Activated CD8-positive, alpha-beta memory T cell treated with anti-CD3 and anti-CD28 coated beads, Interleukin-2, amount 10 ng/mL, durations not matched to agents 7 days and 5 days (primary cell): ENCODE measurements around the gene CLIP4. TPM values are rescaled to one million over a fixed set of nuclear protein-coding genes. Genes with fewer than 3 reads are reported as not detected.

Source experiments
- ATAC-seq: fragments of 150-1000 bp; cut with Tn5 transposase; one replicate; pipeline ENCODE4 v1.10.0; 2021; ENCODE audit warnings: moderate library complexity
- CTCF ChIA-PET: fragments of 350-600 bp; sonication (Branson Sonifier 250); formaldehyde crosslinking; loops from one replicate; lab custom pipeline; 2021; ENCODE audit warnings: antibody characterized with exemption; lab: Charles Lee
- DNase-seq: peaks from one replicate; pipeline ENCODE4 v3.0.0-alpha.2; 2020
- H3K27ac Mint-ChIP-seq: one replicate; pipeline ENCODE4 v1.8.0; 2021; ENCODE audit warnings: mild to moderate bottlenecking, mixed read lengths
- H3K27me3 Mint-ChIP-seq: one replicate; pipeline ENCODE4 v1.8.0; 2021; ENCODE audit warnings: mixed read lengths
- H3K36me3 Mint-ChIP-seq: one replicate; pipeline ENCODE4 v1.8.0; 2021; ENCODE audit warnings: mild to moderate bottlenecking, mixed read lengths
- H3K4me1 Mint-ChIP-seq: one replicate; pipeline ENCODE4 v1.8.0; 2021; ENCODE audit warnings: mixed read lengths
- H3K4me3 Mint-ChIP-seq: one replicate; pipeline ENCODE4 v1.8.0; 2021; ENCODE audit warnings: mild to moderate bottlenecking, moderate library complexity, mixed read lengths
- H3K9me3 Mint-ChIP-seq: one replicate; pipeline ENCODE4 v1.8.0; 2022; ENCODE audit warnings: low read depth, mixed read lengths
- total RNA-seq, 2 experiments: library from RNA; stranded (reverse); gene quantifications; one replicate each; pipeline ENCODE4 v1.2.3, GENCODE V29; 2021

Gene CLIP4
- total RNA-seq, 2 experiments from 2014 or later = 27.6 to 36.7 TPM

- Mint-ChIP-seq H3K4me1 (peaks cover 18% of the 10 kb centered on the region), H3K36me3 (no peaks in the 10 kb centered on the region)
- CTCF ChIA-PET = no interaction called here
Observed at GRCh38 chr2:29108225-29108624, 7.0 kb upstream of the CLIP4 start.

DNA sequence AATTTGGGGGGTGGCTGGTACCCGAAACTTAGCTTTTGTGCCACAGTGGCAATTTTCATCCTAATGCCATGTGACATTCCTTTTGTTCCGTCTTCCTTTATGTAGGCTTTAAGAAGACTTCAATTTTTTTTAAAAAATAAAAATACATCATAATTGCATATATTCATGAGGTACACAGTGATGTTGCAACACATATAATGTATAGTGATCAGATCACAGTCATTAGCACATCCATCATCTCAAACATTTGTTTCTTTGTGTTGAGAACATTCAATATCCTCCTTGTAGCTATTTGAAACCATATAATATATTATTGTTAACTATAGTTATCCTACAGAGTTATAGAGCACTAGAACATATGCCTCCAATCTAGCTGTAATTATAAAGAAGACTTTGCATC is 6.0 kb upstream of the CLIP4 start:
- no peak for DNase-seq
- no peak overlapping the region for H3K4me3 Mint-ChIP-seq
- no peaks in the 10 kb centered on the region for H3K9me3 Mint-ChIP-seq
- H3K27me3 Mint-ChIP-seq = peaks cover 3% of the 10 kb centered on the region
- no peak for ATAC-seq
- CTCF ChIA-PET = interaction anchor here (0.6 kb wide), 1 partner anchor 1425 kb away, joined by 3 read pairs; no protein-coding TSS in a partner anchor
- peaks cover 20% of the 10 kb centered on the region for H3K4me1 Mint-ChIP-seq
- no peaks in the 10 kb centered on the region for H3K36me3 Mint-ChIP-seq
- no peak overlapping the region for H3K27ac Mint-ChIP-seq

More at GRCh38 chr2:29108225-29108624, 7.0 kb upstream of the CLIP4 start:
- Mint-ChIP-seq H3K9me3 (no peaks in the 10 kb centered on the region), H3K27me3 (no peaks in the 10 kb centered on the region), H3K27ac (no peak overlapping the region), H3K4me3 (no peak overlapping the region)
- no peak for DNase-seq
- no peak for ATAC-seq

GRCh38 chr2:29110916-29111535 is 4.2 kb upstream of the CLIP4 start:
- Mint-ChIP-seq H3K4me3 (no peak overlapping the region), H3K9me3 (no peaks in the 10 kb centered on the region), H3K4me1 (peaks cover 27% of the 10 kb centered on the region), H3K27ac (no peak overlapping the region), H3K36me3 (no peaks in the 10 kb centered on the region), H3K27me3 (peaks cover 4% of the 10 kb centered on the region)
- DNase-seq (peak; percentile 43), ATAC-seq (peak; percentile 48)
- CTCF ChIA-PET = no interaction called here

DNA sequence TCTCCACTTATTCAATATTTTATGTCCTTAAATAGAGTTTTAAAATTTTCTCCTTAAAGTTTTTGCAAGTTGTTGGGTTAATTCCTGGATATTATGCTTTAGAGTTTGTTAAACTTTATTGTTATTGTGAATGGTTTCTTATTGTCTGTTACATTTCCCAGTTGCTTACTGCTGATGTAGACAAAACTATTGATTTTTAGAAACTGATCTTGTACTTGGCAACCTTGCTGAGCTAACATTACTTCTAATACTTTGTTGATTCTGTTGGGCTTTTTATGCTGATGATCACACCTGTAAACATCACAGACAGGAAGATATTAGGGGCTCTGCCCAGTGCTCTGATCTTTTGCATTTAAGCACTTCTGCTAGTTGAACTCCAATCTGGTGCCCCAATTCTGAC is 2.8 kb upstream of the CLIP4 start:
- no peak for DNase-seq
- Mint-ChIP-seq H3K4me3 (no peak overlapping the region), H3K36me3 (peaks cover 2% of the 10 kb centered on the region), H3K9me3 (no peaks in the 10 kb centered on the region), H3K4me1 (peaks cover 37% of the 10 kb centered on the region), H3K27ac (no peak overlapping the region), H3K27me3 (peaks cover 4% of the 10 kb centered on the region)
- CTCF ChIA-PET = no interaction called here
- no peak for ATAC-seq

- CTCF ChIA-PET = interaction anchor here (1.0 kb wide), 1 partner anchor 157 kb away, joined by 3 read pairs; no protein-coding TSS in a partner anchor
- H3K27ac Mint-ChIP-seq = no peak overlapping the region
Observed at GRCh38 chr2:29113027-29113686, 2.1 kb upstream of the CLIP4 start.

DNA sequence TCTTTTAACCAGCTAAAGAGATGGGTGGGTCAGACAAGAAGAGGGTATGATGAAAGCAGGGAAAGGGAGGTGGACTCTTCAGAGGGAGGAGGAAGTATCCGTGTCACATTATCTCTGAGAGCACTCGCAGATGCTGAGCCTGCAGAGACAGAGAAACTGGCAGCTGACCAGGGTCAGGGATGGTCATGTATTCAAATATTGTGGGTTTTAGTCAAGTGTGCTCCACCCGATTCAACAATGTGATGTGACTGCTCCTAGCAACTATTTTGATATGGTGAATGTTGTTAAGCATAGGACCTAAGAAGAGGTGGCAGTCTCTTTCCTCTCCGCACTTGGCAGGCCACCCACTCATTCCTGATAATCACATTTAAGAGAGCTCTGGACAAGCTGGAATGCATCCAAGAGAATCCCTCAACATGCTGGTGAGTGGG is 1.3 kb upstream of the CLIP4 start:
- Mint-ChIP-seq H3K36me3 (peaks cover 11% of the 10 kb centered on the region), H3K4me1 (peaks cover 47% of the 10 kb centered on the region)

More at GRCh38 chr2:29113027-29113686, 2.1 kb upstream of the CLIP4 start:
- H3K36me3 Mint-ChIP-seq = peaks cover 8% of the 10 kb centered on the region
- H3K4me1 Mint-ChIP-seq = peaks cover 43% of the 10 kb centered on the region
- ATAC-seq (no peak), DNase-seq (no peak)
- peaks cover 4% of the 10 kb centered on the region for H3K27me3 Mint-ChIP-seq
- no peaks in the 10 kb centered on the region for H3K9me3 Mint-ChIP-seq
- H3K4me3 Mint-ChIP-seq = no peak overlapping the region

DNA sequence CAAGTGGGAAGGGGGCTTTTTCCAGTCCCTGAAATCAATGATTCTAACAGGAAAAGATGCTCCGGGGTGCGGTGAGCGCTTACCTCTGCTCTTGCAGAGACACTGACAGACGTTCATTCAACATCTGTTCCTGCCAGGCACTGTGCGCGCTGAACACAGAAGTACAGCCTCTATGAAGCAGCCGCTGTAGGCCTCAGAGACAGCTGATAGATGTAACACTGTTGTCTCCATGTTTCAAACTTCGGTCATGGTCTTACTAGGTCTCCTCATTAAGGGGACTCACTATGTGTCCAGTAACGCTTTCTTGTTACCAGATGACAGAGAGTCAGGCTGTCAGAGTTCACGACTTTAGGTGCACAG is 649 bp upstream of the CLIP4 start:
- CTCF ChIA-PET = interaction anchor here (1.4 kb wide), 1 partner anchor 15 kb away, joined by 3 read pairs; no protein-coding TSS in a partner anchor
- H3K4me1 Mint-ChIP-seq = peaks cover 52% of the 10 kb centered on the region

More for the DNA sequence above, 1.3 kb upstream of the CLIP4 start:
- no peak for DNase-seq
- H3K27me3 Mint-ChIP-seq = peaks cover 4% of the 10 kb centered on the region
- peak overlapping the region; percentile 78 for H3K4me3 Mint-ChIP-seq
- peak overlapping the region; percentile 89 for H3K27ac Mint-ChIP-seq
- CTCF ChIA-PET = interaction anchor here (0.8 to 1.4 kb wide), 3 partner anchors 16 to 158 kb away, joined by 3 read pairs; no protein-coding TSS in a partner anchor
- ATAC-seq = no peak
- H3K9me3 Mint-ChIP-seq = no peaks in the 10 kb centered on the region

GRCh38 chr2:29115797-29116781 is 874 bp downstream of the CLIP4 start:
- peaks cover 50% of the 10 kb centered on the region for H3K4me1 Mint-ChIP-seq
- peaks cover 4% of the 10 kb centered on the region for H3K27me3 Mint-ChIP-seq
- peak overlapping the region; percentile 97 for H3K27ac Mint-ChIP-seq
- peak overlapping the region; percentile 80 for H3K4me3 Mint-ChIP-seq
- ATAC-seq (peak; percentile 70), DNase-seq (peak; percentile 93)
- CTCF ChIA-PET = interaction anchor here (0.8 to 2.9 kb wide), 8 partner anchors 8 to 246 kb away, joined by 3 to 27 read pairs (median 5); partner anchors contain the start of gene TRMT61B
- H3K36me3 Mint-ChIP-seq = peaks cover 15% of the 10 kb centered on the region
- no peaks in the 10 kb centered on the region for H3K9me3 Mint-ChIP-seq

More for the DNA sequence above, 649 bp upstream of the CLIP4 start:
- Mint-ChIP-seq H3K36me3 (peaks cover 11% of the 10 kb centered on the region), H3K9me3 (no peaks in the 10 kb centered on the region), H3K27ac (peak overlapping the region; percentile 89), H3K27me3 (peaks cover 4% of the 10 kb centered on the region), H3K4me3 (peak overlapping the region; percentile 78)
- no peak for DNase-seq
- ATAC-seq = no peak

DNA sequence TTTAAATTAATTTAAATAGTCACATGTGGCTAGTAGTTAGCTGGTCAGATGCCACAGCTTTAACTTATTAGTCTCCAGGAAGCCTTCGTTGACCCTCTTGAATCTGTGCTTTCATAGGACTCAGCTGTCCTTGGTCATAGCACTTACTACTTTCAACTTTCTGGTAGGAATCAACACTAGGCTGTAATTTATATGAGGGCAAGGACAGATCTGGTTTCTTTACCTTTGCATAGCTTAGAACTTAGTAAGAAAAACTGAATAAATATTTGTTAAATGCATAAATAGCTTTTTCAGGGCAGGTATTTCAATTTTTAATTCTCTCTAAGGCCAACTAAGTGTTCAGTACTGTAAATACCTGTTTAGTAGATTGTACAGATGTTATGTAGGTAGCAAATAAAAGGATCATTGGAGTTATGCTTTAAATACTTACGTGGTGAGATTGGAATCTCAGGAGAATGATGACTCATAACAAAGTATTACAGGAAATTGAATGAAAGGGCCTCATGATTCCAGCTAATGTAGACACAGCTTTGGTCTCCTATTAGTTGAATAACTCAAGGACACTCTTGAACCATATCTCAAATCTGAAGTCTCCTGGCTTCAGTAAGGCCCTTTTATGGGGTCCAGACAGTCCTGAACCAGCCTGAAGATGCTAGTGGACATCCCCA is 2.6 kb downstream of the CLIP4 start:
- Mint-ChIP-seq H3K27me3 (peaks cover 4% of the 10 kb centered on the region), H3K4me3 (no peak overlapping the region), H3K9me3 (no peaks in the 10 kb centered on the region), H3K36me3 (peaks cover 31% of the 10 kb centered on the region), H3K27ac (peak overlapping the region; percentile 39), H3K4me1 (peaks cover 45% of the 10 kb centered on the region)
- CTCF ChIA-PET = interaction anchor here (1.3 to 2.9 kb wide), 4 partner anchors 12 to 105 kb away, joined by 4 to 27 read pairs (median 10); no protein-coding TSS in a partner anchor
- DNase-seq = no peak
- no peak for ATAC-seq

DNA sequence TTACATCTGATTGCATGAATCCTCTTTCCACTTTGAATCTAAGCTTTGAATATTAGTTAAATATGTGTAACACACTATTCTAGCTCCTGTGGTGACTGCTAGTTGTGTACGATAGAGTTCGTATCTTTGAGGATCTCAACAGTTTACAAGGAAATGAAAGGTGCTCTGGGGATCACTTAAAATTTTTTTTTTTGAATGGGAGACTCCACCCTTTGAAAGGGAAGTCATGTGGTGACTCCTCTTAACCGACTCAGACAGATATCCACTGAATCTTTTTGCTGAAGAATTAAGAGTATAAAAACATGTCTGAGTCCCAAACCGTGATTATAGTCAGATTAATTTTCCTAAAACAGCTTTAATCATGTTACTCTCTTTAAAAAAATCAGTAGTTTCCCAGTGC is 4.0 kb downstream of the CLIP4 start:
- Mint-ChIP-seq H3K27ac (peak overlapping the region; percentile 10), H3K4me3 (no peak overlapping the region), H3K36me3 (peaks cover 43% of the 10 kb centered on the region), H3K27me3 (peaks cover 1% of the 10 kb centered on the region), H3K9me3 (peaks cover 10% of the 10 kb centered on the region), H3K4me1 (peaks cover 54% of the 10 kb centered on the region)
- CTCF ChIA-PET = no interaction called here
- no peak for DNase-seq
- no peak for ATAC-seq

- Mint-ChIP-seq H3K9me3 (peaks cover 13% of the 10 kb centered on the region), H3K4me1 (peaks cover 47% of the 10 kb centered on the region), H3K27ac (no peak overlapping the region), H3K4me3 (no peak overlapping the region), H3K36me3 (peaks cover 59% of the 10 kb centered on the region), H3K27me3 (no peaks in the 10 kb centered on the region)
- CTCF ChIA-PET = interaction anchor here (0.8 to 1.7 kb wide), 3 partner anchors 9 to 108 kb away, joined by 3 to 7 read pairs (median 4); no protein-coding TSS in a partner anchor
- DNase-seq = no peak
- ATAC-seq = no peak
Observed at GRCh38 chr2:29120846-29121245, 5.6 kb downstream of the CLIP4 start.

DNA sequence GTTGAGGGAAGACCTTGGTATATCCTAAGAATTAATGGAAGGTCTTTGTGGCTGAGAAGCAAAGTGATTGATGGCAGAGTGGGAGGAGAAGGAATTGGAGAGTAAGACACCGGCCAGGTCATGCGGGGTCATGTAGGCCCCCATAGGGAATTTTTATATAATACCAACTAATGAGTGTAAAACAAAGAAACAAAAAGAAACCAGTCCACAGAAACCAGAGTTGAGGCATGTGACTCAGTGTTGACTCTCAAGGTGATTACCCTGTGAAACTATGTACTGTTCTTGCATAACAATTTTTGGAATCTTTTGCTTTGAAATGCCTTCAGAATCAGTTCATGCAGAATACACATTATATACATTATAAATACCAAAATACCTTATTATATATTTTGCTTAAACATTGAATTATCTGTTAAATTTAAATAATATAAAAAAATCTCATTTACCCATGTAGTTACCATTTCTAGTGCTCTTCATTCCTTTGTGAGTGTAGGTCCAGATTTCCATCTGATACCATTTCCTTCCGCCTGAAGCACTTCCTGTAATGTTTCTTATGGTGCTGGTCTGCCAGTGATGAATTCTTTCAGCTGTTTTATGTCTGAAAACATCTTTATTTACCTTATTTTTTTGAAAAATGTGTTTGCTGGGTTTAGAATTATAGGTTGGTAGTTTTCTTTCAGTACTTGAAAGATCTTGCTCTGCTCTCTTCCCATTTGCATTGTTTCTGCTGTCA is 8.6 kb downstream of the CLIP4 start:
- no peak overlapping the region for H3K4me3 Mint-ChIP-seq
- peaks cover 67% of the 10 kb centered on the region for H3K36me3 Mint-ChIP-seq
- H3K27me3 Mint-ChIP-seq = no peaks in the 10 kb centered on the region
- ATAC-seq (no peak), DNase-seq (no peak)
- peaks cover 41% of the 10 kb centered on the region for H3K4me1 Mint-ChIP-seq
- H3K9me3 Mint-ChIP-seq = peaks cover 13% of the 10 kb centered on the region
- CTCF ChIA-PET = interaction anchor here (1.0 kb wide), 1 partner anchor 8 kb away, joined by 4 read pairs; no protein-coding TSS in a partner anchor
- H3K27ac Mint-ChIP-seq = no peak overlapping the region
